ENCODE results near the gene ST6GAL1.
"Not testable (repeated sequence)": the region's sequence is repeated elsewhere in the genome, so short reads cannot be mapped to it uniquely, and the experiment has no call there.

Gene ST6GAL1

GRCh38 chr3:186990277-186990676 is 60.0 kb downstream of the ST6GAL1 start:
- Histone ChIP-seq H3K27me3 (no peaks in the 10 kb centered on the region), H3K27ac (no peak overlapping the region), H3K4me1 (ENCODE audit: control insufficient read depth in 1 of 2, insufficient read depth in 1 of 2, low read depth in 1 of 2, low read length in 1 of 2) (peaks cover 44 to 50% of the 10 kb centered on the region in 2 experiments), H3K4me3 (ENCODE audit: low read depth in 1 of 2, low read length in 1 of 2) (no peak overlapping the region), H3K9me3 (no peaks in the 10 kb centered on the region), H3K36me3 (no peaks in the 10 kb centered on the region)
- TF ChIP-seq CTCF (IDR thresholded peaks at IDR 0.05), result no peak

- no peak overlapping the region for H3K4me3 ChIP-seq (ENCODE audit: low read depth in 1 of 2, low read length in 1 of 2)
- no peaks in the 10 kb centered on the region for H3K36me3 ChIP-seq
- peaks cover 38 to 46% of the 10 kb centered on the region in 2 experiments for H3K4me1 ChIP-seq (ENCODE audit: control insufficient read depth in 1 of 2, insufficient read depth in 1 of 2, low read depth in 1 of 2, low read length in 1 of 2)
- no peaks in the 10 kb centered on the region for H3K27me3 ChIP-seq
- TF ChIP-seq CTCF (IDR thresholded peaks at IDR 0.05), result no peak
- H3K9me3 ChIP-seq, result no peaks in the 10 kb centered on the region
- peak overlapping the region; percentile 84 for H3K27ac ChIP-seq
Observed at GRCh38 chr3:186990878-186991308, 60.6 kb downstream of the ST6GAL1 start.

GRCh38 chr3:186991470-186991869 is 61.1 kb downstream of the ST6GAL1 start:
- peak overlapping the region; percentile 84 for H3K27ac ChIP-seq
- H3K9me3 ChIP-seq, result no peaks in the 10 kb centered on the region
- H3K4me1 ChIP-seq (ENCODE audit: control insufficient read depth in 1 of 2, insufficient read depth in 1 of 2, low read depth in 1 of 2, low read length in 1 of 2), result peaks cover 37 to 46% of the 10 kb centered on the region in 2 experiments
- no peaks in the 10 kb centered on the region for H3K27me3 ChIP-seq
- H3K36me3 ChIP-seq, result no peaks in the 10 kb centered on the region
- H3K4me3 ChIP-seq (ENCODE audit: low read depth in 1 of 2, low read length in 1 of 2), result no peak overlapping the region
- TF ChIP-seq CTCF (IDR thresholded peaks at IDR 0.05), result no peak

- not testable (repeated sequence) for H3K36me3 ChIP-seq; H3K27me3 ChIP-seq; H3K9me3 ChIP-seq; H3K4me3 ChIP-seq (ENCODE audit: low read depth in 1 of 2, low read length in 1 of 2)
- peak overlapping the region; percentile 84 for H3K27ac ChIP-seq
- H3K4me1 ChIP-seq (ENCODE audit: control insufficient read depth in 1 of 2, insufficient read depth in 1 of 2, low read depth in 1 of 2, low read length in 1 of 2), result peaks cover 37 to 46% of the 10 kb centered on the region in 2 experiments
Observed at GRCh38 chr3:186992096-186992495, 61.8 kb downstream of the ST6GAL1 start.

- H3K4me1 ChIP-seq (ENCODE audit: control insufficient read depth in 1 of 2, insufficient read depth in 1 of 2, low read depth in 1 of 2, low read length in 1 of 2), result peaks cover 34 to 44% of the 10 kb centered on the region in 2 experiments
- TF ChIP-seq CTCF (IDR thresholded peaks at IDR 0.05), result no peak
- H3K27ac ChIP-seq, result peak overlapping the region; percentile 84
Observed at GRCh38 chr3:186993210-186993782, 63.0 kb downstream of the ST6GAL1 start.

GRCh38 chr3:186994000-186994955 is 64.0 kb downstream of the ST6GAL1 start:
- no peak for TF ChIP-seq CTCF (IDR thresholded peaks at IDR 0.05)

More at GRCh38 chr3:186993210-186993782, 63.0 kb downstream of the ST6GAL1 start:
- Histone ChIP-seq H3K36me3 (no peaks in the 10 kb centered on the region), H3K9me3 (no peaks in the 10 kb centered on the region), H3K27me3 (no peaks in the 10 kb centered on the region), H3K4me3 (ENCODE audit: low read depth in 1 of 2, low read length in 1 of 2) (no peak overlapping the region)

More at GRCh38 chr3:186994000-186994955, 64.0 kb downstream of the ST6GAL1 start:
- peaks cover 34 to 46% of the 10 kb centered on the region in 2 experiments for H3K4me1 ChIP-seq (ENCODE audit: control insufficient read depth in 1 of 2, insufficient read depth in 1 of 2, low read depth in 1 of 2, low read length in 1 of 2)
- H3K4me3 ChIP-seq (ENCODE audit: low read depth in 1 of 2, low read length in 1 of 2), result no peak overlapping the region
- H3K36me3 ChIP-seq, result no peaks in the 10 kb centered on the region
- no peaks in the 10 kb centered on the region for H3K9me3 ChIP-seq
- H3K27me3 ChIP-seq, result no peaks in the 10 kb centered on the region
- no peak overlapping the region for H3K27ac ChIP-seq

Data from neutrophil (primary cell).